ENCODE measurements around the gene PLPPR3.

The PLPPR3 gene

DNA sequence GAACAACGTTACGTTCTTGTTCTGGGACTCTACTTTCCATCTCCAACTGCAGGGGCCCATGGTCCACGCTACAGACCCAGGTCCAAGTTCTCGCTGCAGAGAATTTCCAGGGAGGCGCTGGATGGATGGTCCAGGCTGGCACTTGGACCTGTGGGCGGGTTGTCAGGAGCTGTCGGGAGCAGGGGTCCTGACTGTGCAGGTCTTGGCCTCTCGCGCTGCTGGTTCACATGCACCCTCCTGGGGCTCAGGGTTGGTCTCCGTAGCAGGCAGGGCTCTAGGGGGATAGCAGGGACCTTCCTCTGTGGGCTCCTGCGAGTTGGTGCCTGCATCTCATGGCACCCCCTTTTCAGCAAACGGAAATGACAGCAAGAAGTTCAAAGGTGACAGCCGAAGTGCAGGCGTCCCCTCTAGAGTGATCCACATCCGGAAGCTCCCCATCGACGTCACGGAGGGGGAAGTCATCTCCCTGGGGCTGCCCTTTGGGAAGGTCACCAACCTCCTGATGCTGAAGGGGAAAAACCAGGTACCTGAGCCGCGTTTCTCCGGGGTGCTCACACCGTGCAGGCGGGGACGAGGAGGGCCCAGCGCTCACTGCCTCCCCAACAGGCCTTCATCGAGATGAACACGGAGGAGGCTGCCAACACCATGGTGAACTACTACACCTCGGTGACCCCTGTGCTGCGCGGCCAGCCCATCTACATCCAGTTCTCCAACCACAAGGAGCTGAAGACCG lies 17.9 kb downstream of the PLPPR3 start:
- TF ChIP-seq L3MBTL2 (conservative IDR thresholded peaks at IDR 0.05) (no peak), BHLHE40 (IDR thresholded peaks at IDR 0.05; ENCODE audit: borderline replicate concordance) (no peak), ZNF384 (IDR thresholded peaks at IDR 0.05) (no peak), ARNT (IDR thresholded peaks at IDR 0.05) (no peak), SUZ12 (IDR thresholded peaks at IDR 0.05) (no peak), LEF1 (IDR thresholded peaks at IDR 0.05; ENCODE audit: borderline replicate concordance) (no peak), FOXA1 (IDR thresholded peaks at IDR 0.05) (no peak), CTBP1 (IDR thresholded peaks at IDR 0.05; ENCODE audit: borderline replicate concordance) (no peak), TARDBP (IDR thresholded peaks at IDR 0.05) (no peak), FOXM1 (IDR thresholded peaks at IDR 0.05; ENCODE audit: borderline replicate concordance) (no peak)
- TF ChIP-seq, protein P1, sequence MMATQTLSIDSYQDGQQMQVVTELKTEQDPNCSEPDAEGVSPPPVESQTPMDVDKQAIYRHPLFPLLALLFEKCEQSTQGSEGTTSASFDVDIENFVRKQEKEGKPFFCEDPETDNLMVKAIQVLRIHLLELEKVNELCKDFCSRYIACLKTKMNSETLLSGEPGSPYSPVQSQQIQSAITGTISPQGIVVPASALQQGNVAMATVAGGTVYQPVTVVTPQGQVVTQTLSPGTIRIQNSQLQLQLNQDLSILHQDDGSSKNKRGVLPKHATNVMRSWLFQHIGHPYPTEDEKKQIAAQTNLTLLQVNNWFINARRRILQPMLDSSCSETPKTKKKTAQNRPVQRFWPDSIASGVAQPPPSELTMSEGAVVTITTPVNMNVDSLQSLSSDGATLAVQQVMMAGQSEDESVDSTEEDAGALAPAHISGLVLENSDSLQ (IDR thresholded peaks at IDR 0.05), result no peak
- DNase-seq (ENCODE audit: extremely low spot score), result no peak
- ChIA-PET POLR2A (interaction anchor here (1.3 kb wide), 1 partner anchor 17 kb away, joined by 3 read pairs; no protein-coding TSS in a partner anchor), CTCF (no interaction called here)

DNA sequence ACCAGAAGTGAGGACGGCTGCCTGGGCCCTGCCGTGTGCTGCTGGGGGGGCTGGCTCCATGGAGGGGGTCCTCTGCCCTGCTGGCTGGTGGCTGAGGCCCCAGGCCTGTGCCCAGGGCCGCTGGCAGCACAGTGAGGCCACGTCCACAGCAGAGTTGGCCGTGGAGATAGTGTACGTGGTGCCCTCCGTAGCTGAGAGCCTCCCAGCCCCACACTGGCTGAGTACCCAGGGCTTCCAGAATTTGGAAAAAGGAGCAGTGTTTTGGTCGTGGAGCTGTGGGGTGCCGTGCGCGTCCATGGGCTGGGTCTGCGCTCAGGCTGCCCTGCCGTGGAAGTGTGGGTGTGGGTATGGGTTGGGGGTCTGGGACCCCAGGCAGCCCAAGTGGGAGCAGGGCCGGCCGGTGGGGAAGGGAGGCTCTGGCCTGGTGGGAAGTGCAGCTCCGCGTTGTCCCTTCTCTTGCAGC lies 18.6 kb downstream of the PLPPR3 start:
- no peak for DNase-seq (ENCODE audit: extremely low spot score)
- TF ChIP-seq HDGF (IDR thresholded peaks at IDR 0.05; ENCODE audit: borderline replicate concordance) (no peak), ELF4 (IDR thresholded peaks at IDR 0.05) (no peak), L3MBTL2 (conservative IDR thresholded peaks at IDR 0.05) (no peak)
- TF ChIP-seq, protein P1 (IDR thresholded peaks at IDR 0.05), result no peak
- ChIA-PET POLR2A (no interaction called here), CTCF (no interaction called here)

DNA sequence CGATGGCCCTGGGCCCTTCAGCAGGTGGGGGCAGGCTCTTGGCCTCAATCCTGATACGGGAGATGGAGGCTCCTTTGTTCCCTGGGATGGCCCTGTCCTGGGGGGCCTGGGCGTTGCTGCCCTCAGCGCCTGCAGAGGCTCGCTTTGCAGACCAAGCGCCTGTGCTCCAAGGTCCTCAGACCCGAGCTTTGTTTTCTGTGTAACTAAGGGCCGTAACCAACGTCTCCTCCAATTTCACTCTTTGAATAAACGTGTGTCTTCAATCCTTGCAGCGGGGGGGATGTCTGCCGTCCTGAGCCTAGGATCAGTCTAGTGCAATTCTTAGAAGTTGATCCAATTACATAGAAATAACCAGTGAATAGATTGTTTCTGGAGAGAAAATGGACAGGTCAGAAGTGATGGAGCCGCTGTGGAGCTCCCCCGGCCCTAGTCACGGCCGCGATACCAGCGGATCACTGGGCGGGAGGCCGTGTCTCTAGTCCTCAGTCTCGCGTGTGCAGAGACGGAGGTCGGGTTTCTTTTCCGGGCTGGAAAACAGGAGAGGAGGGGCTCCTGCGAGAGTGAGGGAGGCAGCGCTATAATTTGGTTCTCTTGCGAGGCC lies 19.2 kb downstream of the PLPPR3 start:
- no peak for DNase-seq (ENCODE audit: extremely low spot score)
- no peak for TF ChIP-seq ARNT (IDR thresholded peaks at IDR 0.05)
- no peak for TF ChIP-seq ZNF384 (IDR thresholded peaks at IDR 0.05)
- no peak for TF ChIP-seq SUZ12 (IDR thresholded peaks at IDR 0.05)
- TF ChIP-seq NFRKB (IDR thresholded peaks at IDR 0.05), result no peak
- TF ChIP-seq BHLHE40 (IDR thresholded peaks at IDR 0.05; ENCODE audit: borderline replicate concordance), result no peak
- TF ChIP-seq L3MBTL2 (conservative IDR thresholded peaks at IDR 0.05), result no peak
- TF ChIP-seq FOXK2 (IDR thresholded peaks at IDR 0.05), result no peak
- ChIA-PET POLR2A (no interaction called here), CTCF (no interaction called here)

DNA sequence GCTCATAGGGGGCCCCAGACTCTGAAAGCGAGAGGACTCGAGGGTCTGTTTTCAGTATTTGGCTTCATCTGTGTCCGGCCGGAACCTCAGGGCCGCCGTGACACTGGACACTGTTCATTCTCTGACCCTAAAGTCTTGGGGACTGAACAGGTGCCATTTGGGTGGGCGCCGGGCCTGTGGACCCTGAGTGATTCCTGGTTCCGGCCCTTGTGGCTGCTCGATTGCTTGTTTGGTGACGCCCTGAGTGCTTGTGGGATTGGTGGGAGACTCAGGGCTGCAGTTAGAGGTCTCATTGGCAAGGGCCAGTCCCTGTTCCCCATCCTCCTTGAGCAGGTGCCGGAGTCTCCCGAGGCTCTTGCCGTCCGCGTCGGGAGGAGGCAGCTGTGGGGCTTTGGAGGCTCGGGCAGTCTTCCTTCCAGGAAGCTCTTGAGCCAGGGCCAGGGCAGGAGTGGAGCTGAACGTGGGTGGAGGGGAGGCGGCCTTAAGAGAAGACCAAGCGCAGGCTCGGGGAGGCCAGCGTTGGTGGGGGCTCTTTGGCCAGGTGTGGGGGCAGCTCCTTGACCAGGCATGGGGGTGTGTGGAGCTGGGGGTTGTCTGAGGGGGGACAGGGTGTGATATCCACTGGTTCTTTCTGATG lies 19.8 kb downstream of the PLPPR3 start:
- ChIA-PET POLR2A (no interaction called here), CTCF (no interaction called here)
- no peak for TF ChIP-seq TARDBP (IDR thresholded peaks at IDR 0.05)
- TF ChIP-seq, protein P1 (IDR thresholded peaks at IDR 0.05), result no peak
- no peak for TF ChIP-seq FOXK2 (IDR thresholded peaks at IDR 0.05)
- TF ChIP-seq FOXM1 (IDR thresholded peaks at IDR 0.05; ENCODE audit: borderline replicate concordance), result no peak
- TF ChIP-seq FOXA1 (IDR thresholded peaks at IDR 0.05), result no peak
- no peak for TF ChIP-seq ARNT (IDR thresholded peaks at IDR 0.05)
- TF ChIP-seq BHLHE40 (IDR thresholded peaks at IDR 0.05; ENCODE audit: borderline replicate concordance), result no peak
- no peak for TF ChIP-seq L3MBTL2 (conservative IDR thresholded peaks at IDR 0.05)
- DNase-seq (ENCODE audit: extremely low spot score), result no peak

DNA sequence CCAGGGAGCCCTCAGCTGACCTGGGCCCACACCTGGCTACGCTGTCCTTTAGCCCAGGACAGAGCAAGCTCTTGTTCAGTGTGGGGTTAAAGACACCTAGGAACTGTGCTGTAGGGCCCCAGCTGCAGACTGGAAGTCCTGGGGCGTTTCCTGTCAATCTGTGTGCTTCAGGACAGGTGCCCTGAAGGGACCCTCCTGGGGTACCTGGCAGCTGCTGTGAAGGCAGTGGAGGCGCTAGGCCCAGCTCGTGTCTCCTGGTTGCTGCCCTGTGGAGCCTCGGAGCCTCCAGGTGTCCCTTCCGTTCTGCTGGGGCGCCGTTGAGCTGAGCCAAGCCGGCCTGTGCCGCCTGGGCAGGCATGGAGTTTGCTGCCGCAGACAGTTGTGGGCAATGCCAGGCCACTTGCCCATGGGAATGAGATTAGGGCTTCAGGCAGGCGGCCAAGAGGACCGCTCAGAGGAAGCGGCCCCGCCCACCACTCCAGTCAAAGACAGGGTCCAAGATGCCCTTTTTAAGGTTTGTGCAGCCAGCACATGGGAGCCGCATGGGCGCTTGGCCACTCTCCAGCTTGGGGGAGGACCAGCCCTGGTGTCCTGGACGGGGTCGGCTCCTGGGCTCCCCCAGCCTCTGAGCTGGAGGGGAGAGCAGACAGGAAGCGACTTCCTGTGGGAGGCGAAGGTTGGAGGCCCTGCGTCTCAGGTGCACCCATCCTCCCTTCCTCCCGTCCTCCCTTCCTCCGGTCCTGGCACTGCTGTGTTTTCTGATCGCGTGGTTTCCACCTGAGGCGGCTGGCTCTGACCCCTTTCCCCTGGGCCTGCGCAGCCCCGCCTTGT lies 20.5 kb downstream of the PLPPR3 start:
- POLR2A ChIA-PET, result interaction anchor here (1.2 kb wide), 1 partner anchor 9 kb away, joined by 3 read pairs; no protein-coding TSS in a partner anchor
- CTCF ChIA-PET, result no interaction called here
- no peak for DNase-seq (ENCODE audit: extremely low spot score)
- TF ChIP-seq FOXM1 (IDR thresholded peaks at IDR 0.05; ENCODE audit: borderline replicate concordance) (no peak), LEF1 (IDR thresholded peaks at IDR 0.05; ENCODE audit: borderline replicate concordance) (no peak), ZNF384 (IDR thresholded peaks at IDR 0.05) (no peak), FOXA1 (IDR thresholded peaks at IDR 0.05) (no peak), FOXK2 (IDR thresholded peaks at IDR 0.05) (no peak), HDGF (IDR thresholded peaks at IDR 0.05; ENCODE audit: borderline replicate concordance) (no peak), TARDBP (IDR thresholded peaks at IDR 0.05) (no peak), SP1 (IDR thresholded peaks at IDR 0.05) (no peak), SUZ12 (IDR thresholded peaks at IDR 0.05) (no peak), CTBP1 (IDR thresholded peaks at IDR 0.05; ENCODE audit: borderline replicate concordance) (no peak), L3MBTL2 (conservative IDR thresholded peaks at IDR 0.05) (no peak)
- TF ChIP-seq, protein P1 (IDR thresholded peaks at IDR 0.05), result no peak
